CD4-positive, alpha-beta memory T cell (primary cell): ENCODE measurements around the gene CD200R1. TPM values are rescaled to one million over a fixed set of nuclear protein-coding genes. Genes with fewer than 3 reads are reported as not detected.

Experiments used
- CTCF ChIA-PET: fragments of 350-600 bp; sonication (Branson Sonifier 250); formaldehyde crosslinking; loops from one replicate; lab custom pipeline; 2021; ENCODE audit warnings: inconsistent platforms; ENCODE audit not compliant: partially characterized antibody; lab: Charles Lee
- POLR2A ChIA-PET: fragments of 350-600 bp; sonication (Branson Sonifier 250); formaldehyde crosslinking; loops from one replicate; lab custom pipeline; 2021; ENCODE audit not compliant: partially characterized antibody; lab: Charles Lee
- DNase-seq, 5 donors: peaks; one replicate each; pipeline versions ENCODE4 v3.0.0 to v3.0.0-alpha.2; 2020 to 2022; ENCODE audit warnings: mixed read lengths in 1 of 5
- H3K27ac ChIP-seq: one replicate; pipeline ENCODE4 v1.7.0; 2013; ENCODE audit warnings: low read depth, low read length
- H3K27me3 ChIP-seq: 2 replicates; pipeline ENCODE4 v1.7.0; 2013; ENCODE audit warnings: mild to moderate bottlenecking, low read length, moderate library complexity; ENCODE audit not compliant: insufficient read depth
- H3K36me3 ChIP-seq: 2 replicates; pipeline ENCODE4 v1.7.0; 2013; ENCODE audit warnings: mild to moderate bottlenecking, low read length, moderate library complexity; ENCODE audit not compliant: insufficient read depth
- H3K4me1 ChIP-seq: 2 replicates; pipeline ENCODE4 v1.7.0; 2013; ENCODE audit warnings: mild to moderate bottlenecking, low read length, moderate library complexity; ENCODE audit not compliant: insufficient read depth
- H3K4me3 ChIP-seq, 2 donors: one replicate each; pipeline ENCODE4 v1.7.0; 2013; ENCODE audit warnings: low read length in 2 of 2, mild to moderate bottlenecking in 1 of 2
- H3K9me3 ChIP-seq, 2 donors: one replicate each; pipeline ENCODE4 v1.7.0; 2013; ENCODE audit warnings: low read length in 2 of 2, control low read depth in 1 of 2; ENCODE audit not compliant: control insufficient read depth in 1 of 2
- H3K27ac Mint-ChIP-seq, 7 donors: one replicate each; pipeline ENCODE4 v1.8.0; 2020 to 2021; ENCODE audit warnings: mixed read lengths in 7 of 7, mild to moderate bottlenecking in 6 of 7, inconsistent platforms in 3 of 7, moderate library complexity in 3 of 7
- H3K27me3 Mint-ChIP-seq, 2 donors: one replicate each; pipeline ENCODE4 v1.8.0; 2020 to 2021; ENCODE audit warnings: mixed read lengths in 2 of 2
- H3K36me3 Mint-ChIP-seq, 2 donors: one replicate each; pipeline ENCODE4 v1.8.0; 2020 to 2021; ENCODE audit warnings: mixed read lengths in 2 of 2, inconsistent platforms in 1 of 2, mild to moderate bottlenecking in 1 of 2
- H3K4me1 Mint-ChIP-seq, 4 donors: one replicate each; pipeline ENCODE4 v1.8.0; 2020 to 2021; ENCODE audit warnings: mixed read lengths in 4 of 4, mild to moderate bottlenecking in 1 of 4
- H3K4me3 Mint-ChIP-seq, 8 donors: one replicate each; pipeline ENCODE4 v1.8.0; 2020 to 2021; ENCODE audit warnings: mixed read lengths in 8 of 8, mild to moderate bottlenecking in 7 of 8, moderate library complexity in 6 of 8, inconsistent platforms in 3 of 8
- H3K9me3 Mint-ChIP-seq, 8 donors: one replicate each; pipeline ENCODE4 v1.8.0; 2020 to 2021; ENCODE audit warnings: mixed read lengths in 8 of 8, mild to moderate bottlenecking in 5 of 8, inconsistent platforms in 3 of 8, moderate library complexity in 1 of 8
- intact Hi-C: fragments of 100-400 bp; cut with micrococcal nuclease; formaldehyde crosslinking; loops from one replicate; pipeline ENCODE4 v1.15.1; 2023
- polyA plus RNA-seq, 2 donors: library from polyadenylated mRNA; unstranded; fragments of 300-500 nt; fragmentation: Illumina TruSeq; gene quantifications; one replicate each; pipeline ENCODE4 v1.2.3, GENCODE V29; 2021
- total RNA-seq, 2 experiments: library from RNA; stranded (reverse); gene quantifications; one replicate each; pipeline ENCODE4 v1.2.3, GENCODE V29; 2021

The CD200R1 gene
- total and polyA plus RNA-seq, 4 experiments from 2014 or later: 22.6 to 30.1 (median 28.4) TPM

- H3K27ac Mint-ChIP-seq: peak overlapping the region; percentile 4 to 84 (median 65)
These were observed 7.1 kb downstream of the CD200R1 start for GRCh38 chr3:112967828-112968227.

GRCh38 chr3:112967425-112967824 is 7.5 kb downstream of the CD200R1 start:
- peaks cover 0 to 30% (median 23%) of the 10 kb centered on the region in 8 donors for H3K9me3 Mint-ChIP-seq
- CTCF ChIA-PET: interaction anchor here (0.7 to 4.2 kb wide), 6 partner anchors 12 to 233 kb away, joined by 3 to 24 read pairs (median 4); no protein-coding TSS in a partner anchor
- POLR2A ChIA-PET: interaction anchor here (1.2 to 2.7 kb wide), 2 partner anchors 23 to 25 kb away, joined by 3 to 7 read pairs; partner anchors contain the start of gene GTPBP8
- H3K9me3 ChIP-seq: peaks cover 0 to 3% of the 10 kb centered on the region in 2 donors
- DNase-seq: no peak
- no peaks in the 10 kb centered on the region for H3K27me3 ChIP-seq
- peaks cover 50% of the 10 kb centered on the region for H3K4me1 ChIP-seq
- intact Hi-C loops: no loop called here
- no peak overlapping the region for H3K27ac ChIP-seq
- peak overlapping the region in 6 of 8 donors; percentile 21 to 54 (median 26) for H3K4me3 Mint-ChIP-seq
- no peaks in the 10 kb centered on the region for H3K36me3 ChIP-seq
- peaks cover 54 to 85% (median 71%) of the 10 kb centered on the region in 4 donors for H3K4me1 Mint-ChIP-seq
- peaks cover 43 to 50% of the 10 kb centered on the region in 2 donors for H3K36me3 Mint-ChIP-seq
- no peaks in the 10 kb centered on the region for H3K27me3 Mint-ChIP-seq
- H3K27ac Mint-ChIP-seq: peak overlapping the region; percentile 4 to 89 (median 65)
- no peak overlapping the region for H3K4me3 ChIP-seq

More at GRCh38 chr3:112967828-112968227, 7.1 kb downstream of the CD200R1 start:
- H3K36me3 ChIP-seq: no peaks in the 10 kb centered on the region
- H3K27me3 ChIP-seq: no peaks in the 10 kb centered on the region
- CTCF ChIA-PET: interaction anchor here (0.7 to 4.2 kb wide), 7 partner anchors 12 to 233 kb away, joined by 3 to 24 read pairs (median 4); no protein-coding TSS in a partner anchor
- POLR2A ChIA-PET: interaction anchor here (2.7 kb wide), 1 partner anchor 23 kb away, joined by 7 read pairs; the partner anchor contains the start of gene GTPBP8
- H3K4me1 ChIP-seq: peaks cover 48% of the 10 kb centered on the region
- H3K36me3 Mint-ChIP-seq: peaks cover 41 to 47% of the 10 kb centered on the region in 2 donors
- H3K9me3 ChIP-seq: peaks cover 0 to 3% of the 10 kb centered on the region in 2 donors
- peaks cover 0 to 28% (median 21%) of the 10 kb centered on the region in 8 donors for H3K9me3 Mint-ChIP-seq
- H3K4me3 Mint-ChIP-seq: peak overlapping the region in 7 of 8 donors; percentile 4 to 54 (median 26)
- DNase-seq: no peak
- peaks cover 55 to 86% (median 71%) of the 10 kb centered on the region in 4 donors for H3K4me1 Mint-ChIP-seq
- no peaks in the 10 kb centered on the region for H3K27me3 Mint-ChIP-seq
- H3K4me3 ChIP-seq: no peak overlapping the region
- H3K27ac ChIP-seq: no peak overlapping the region
- intact Hi-C loops: no loop called here

GRCh38 chr3:112966633-112967032 is 8.3 kb downstream of the CD200R1 start:
- H3K4me1 ChIP-seq: peaks cover 50% of the 10 kb centered on the region
- H3K4me3 ChIP-seq: no peak overlapping the region
- H3K27me3 ChIP-seq: no peaks in the 10 kb centered on the region
- intact Hi-C loops: no loop called here
- H3K9me3 ChIP-seq: peaks cover 0 to 3% of the 10 kb centered on the region in 2 donors
- H3K4me1 Mint-ChIP-seq: peaks cover 53 to 83% (median 68%) of the 10 kb centered on the region in 4 donors
- peaks cover 47 to 55% of the 10 kb centered on the region in 2 donors for H3K36me3 Mint-ChIP-seq
- peak overlapping the region in 5 of 7 donors; percentile 3 to 81 (median 65) for H3K27ac Mint-ChIP-seq
- H3K9me3 Mint-ChIP-seq: peaks cover 0 to 30% (median 24%) of the 10 kb centered on the region in 8 donors
- H3K27me3 Mint-ChIP-seq: no peaks in the 10 kb centered on the region
- DNase-seq: no peak
- POLR2A ChIA-PET: interaction anchor here (1.2 to 2.7 kb wide), 3 partner anchors 8 to 24 kb away, joined by 3 to 7 read pairs (median 6); partner anchors contain the start of genes CD200R1 and GTPBP8
- H3K36me3 ChIP-seq: no peaks in the 10 kb centered on the region
- CTCF ChIA-PET: interaction anchor here (1.4 to 4.2 kb wide), 5 partner anchors 13 to 324 kb away, joined by 4 to 24 read pairs (median 7); no protein-coding TSS in a partner anchor
- H3K27ac ChIP-seq: no peak overlapping the region
- peak overlapping the region in 5 of 8 donors; percentile 7 to 54 (median 27) for H3K4me3 Mint-ChIP-seq

- Histone ChIP-seq H3K36me3 (no peaks in the 10 kb centered on the region), H3K27me3 (no peaks in the 10 kb centered on the region), H3K9me3 (peaks cover 0 to 3% of the 10 kb centered on the region in 2 donors), H3K4me3 (no peak overlapping the region), H3K27ac (no peak overlapping the region), H3K4me1 (peaks cover 40% of the 10 kb centered on the region)
- ChIA-PET POLR2A (interaction anchor here (1.0 to 2.7 kb wide), 3 partner anchors 8 to 25 kb away, joined by 4 to 7 read pairs (median 6); partner anchors contain the start of genes CD200R1 and GTPBP8), CTCF (interaction anchor here (1.0 to 4.2 kb wide), 5 partner anchors 9 to 323 kb away, joined by 3 to 24 read pairs (median 7); partner anchors contain the start of gene CD200R1)
- Mint-ChIP-seq H3K27me3 (no peaks in the 10 kb centered on the region), H3K27ac (peak overlapping the region in 2 of 7 donors; percentile 8 to 43), H3K4me1 (peaks cover 51 to 79% (median 62%) of the 10 kb centered on the region in 4 donors), H3K4me3 (peak overlapping the region in 2 of 8 donors; percentile 52 to 59), H3K9me3 (peaks cover 0 to 30% (median 24%) of the 10 kb centered on the region in 8 donors), H3K36me3 (peaks cover 49 to 55% of the 10 kb centered on the region in 2 donors)
- intact Hi-C loops: no loop called here
- no peak for DNase-seq
These were observed 9.2 kb downstream of the CD200R1 start for GRCh38 chr3:112965656-112966055.

GRCh38 chr3:112963683-112964082 is 11.2 kb downstream of the CD200R1 start:
- intact Hi-C loops: no loop called here
- H3K36me3 Mint-ChIP-seq: peaks cover 49 to 55% of the 10 kb centered on the region in 2 donors
- Histone ChIP-seq H3K27me3 (no peaks in the 10 kb centered on the region), H3K27ac (no peak overlapping the region), H3K36me3 (no peaks in the 10 kb centered on the region), H3K9me3 (peaks cover 0 to 3% of the 10 kb centered on the region in 2 donors), H3K4me1 (peaks cover 47% of the 10 kb centered on the region), H3K4me3 (no peak overlapping the region)
- ChIA-PET CTCF (no interaction called here), POLR2A (interaction anchor here (1.4 kb wide), 1 partner anchor 12 kb away, joined by 3 read pairs; no protein-coding TSS in a partner anchor)
- no peak overlapping the region for H3K27ac Mint-ChIP-seq
- H3K4me3 Mint-ChIP-seq: no peak overlapping the region
- H3K4me1 Mint-ChIP-seq: peaks cover 47 to 79% (median 58%) of the 10 kb centered on the region in 4 donors
- no peaks in the 10 kb centered on the region for H3K27me3 Mint-ChIP-seq
- no peak for DNase-seq
- H3K9me3 Mint-ChIP-seq: peaks cover 0 to 30% (median 24%) of the 10 kb centered on the region in 8 donors

GRCh38 chr3:112958811-112959560 is 15.9 kb downstream of the CD200R1 start:
- Histone ChIP-seq H3K27me3 (no peaks in the 10 kb centered on the region), H3K4me3 (peak overlapping the region; percentile 13 to 17), H3K4me1 (peaks cover 29% of the 10 kb centered on the region), H3K9me3 (peaks cover 0 to 9% of the 10 kb centered on the region in 2 donors), H3K27ac (peak overlapping the region; percentile 29), H3K36me3 (no peaks in the 10 kb centered on the region)
- Mint-ChIP-seq H3K27ac (peak overlapping the region; percentile 10 to 91 (median 73)), H3K36me3 (peaks cover 47 to 57% of the 10 kb centered on the region in 2 donors), H3K27me3 (no peaks in the 10 kb centered on the region), H3K9me3 (peaks cover 0 to 30% (median 24%) of the 10 kb centered on the region in 8 donors), H3K4me1 (peaks cover 30 to 60% (median 43%) of the 10 kb centered on the region in 4 donors), H3K4me3 (peak overlapping the region; percentile 74 to 92 (median 83))
- peak in 1 of 5 donors; percentile 15 for DNase-seq
- ChIA-PET POLR2A (interaction anchor here (1.1 kb wide), 1 partner anchor 16 kb away, joined by 5 read pairs; the partner anchor contains the start of gene CD200R1), CTCF (interaction anchor here (0.8 to 1.5 kb wide), 2 partner anchors 13 to 224 kb away, joined by 4 read pairs; no protein-coding TSS in a partner anchor)
- intact Hi-C loops: loop anchor here (2.0 kb wide), 1 partner anchor 14 kb away; no protein-coding TSS in a partner anchor
